Colonic mucosa (tissue), 2 donors: ENCODE measurements around the gene PXT1. TPM values are rescaled to one million over a fixed set of nuclear protein-coding genes. Genes with fewer than 3 reads are reported as not detected.

Experiments used
- total RNA-seq, 2 donors: library from RNA; stranded (reverse); fragmentation: NEBNext Ultra II Directional in 1 of 2; extraction: Animal tissue kit (Norgen Biotek cat#: 25700) in 1 of 2; gene quantifications; one replicate each; pipeline ENCODE4 v1.2.1, GENCODE V29; 2021
- donor health status: DM: no; HTN: no; CAD: no.
- donor health status: DM: no; HTN: no; CAD: no.

The PXT1 gene
- total RNA-seq, 2 donors from 2014 or later: not detected

Other genes with a start within 250 kb of the PXT1 start
- gene BRPF3, start 246.1 kb downstream of the PXT1 start, total RNA-seq: 10 to 100 TPM; 61.3 to 68.2 TPM
- gene PNPLA1, start 172.8 kb downstream of the PXT1 start, total RNA-seq: under 1 TPM; 0.35 TPM
- gene BNIP5, start 106.0 kb downstream of the PXT1 start, total RNA-seq: 1 to 10 TPM; 4.7 to 7.8 TPM
- gene ETV7, start 55.2 kb downstream of the PXT1 start, total RNA-seq: 1 to 10 TPM; 2.9 to 4.5 TPM
- gene KCTD20, start 146 bp upstream of the PXT1 start, total RNA-seq: 10 to 100 TPM; 23.8 to 34.9 TPM
- 10 to 100 TPM; 55.9 to 83.4 TPM for gene STK38, start 104.6 kb upstream of the PXT1 start, total RNA-seq
- 100 to 1,000 TPM; 252 to 372 TPM for gene SRSF3, start 151.5 kb upstream of the PXT1 start, total RNA-seq
- gene CDKN1A, start 235.9 kb upstream of the PXT1 start, total RNA-seq: 100 to 1,000 TPM; 157 to 286 TPM